Measurements from ENCODE around the gene SEZ6L2. TPM values are rescaled to one million over a fixed set of nuclear protein-coding genes. Genes with fewer than 3 reads are reported as not detected.

The SEZ6L2 gene
- total RNA-seq, 6 experiments from 2014 or later: 1.5 to 4.5 (median 3.9) TPM

DNA sequence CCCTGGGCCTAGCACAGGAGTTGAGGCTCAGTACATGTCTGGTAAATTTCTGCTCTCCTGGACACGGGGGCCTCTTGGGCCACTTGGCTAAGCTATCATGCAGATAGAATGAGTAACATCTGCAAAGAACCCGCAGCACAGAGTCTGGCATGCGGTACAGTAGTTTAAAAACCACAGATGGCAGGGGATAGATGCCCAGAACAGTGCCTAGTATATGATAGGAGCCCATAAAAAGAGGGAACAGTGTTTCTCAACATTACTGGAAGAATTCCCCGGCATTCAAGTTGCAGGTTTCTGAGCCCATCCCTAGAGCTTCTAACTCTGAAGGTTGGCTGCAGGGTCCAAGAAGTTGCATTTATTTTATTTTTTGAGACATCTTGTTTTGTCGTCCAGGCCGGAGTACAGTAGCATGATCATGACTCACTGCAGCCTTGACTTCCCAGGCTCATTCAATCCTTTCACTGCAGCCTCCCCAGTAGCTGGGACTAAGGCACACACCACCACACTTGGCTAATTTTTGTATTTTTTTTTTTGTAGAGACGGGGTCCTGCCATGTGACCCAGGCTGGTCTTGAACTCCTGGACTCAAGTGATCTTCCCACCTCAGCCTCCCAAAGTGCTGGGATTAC lies 42.1 kb downstream of the SEZ6L2 start:
- Mint-ChIP-seq H3K27me3 (ENCODE audit: insufficient read depth) (peaks cover 5% of the 10 kb centered on the region), H3K36me3 (ENCODE audit: low read depth) (peaks cover 17% of the 10 kb centered on the region), H3K4me1 (ENCODE audit: low read depth) (peaks cover 36% of the 10 kb centered on the region), H3K9me3 (no peaks in the 10 kb centered on the region), H3K4me3 (peak overlapping the region; percentile 13), H3K27ac (peak overlapping the region; percentile 80)
- TF ChIP-seq, protein P1, sequence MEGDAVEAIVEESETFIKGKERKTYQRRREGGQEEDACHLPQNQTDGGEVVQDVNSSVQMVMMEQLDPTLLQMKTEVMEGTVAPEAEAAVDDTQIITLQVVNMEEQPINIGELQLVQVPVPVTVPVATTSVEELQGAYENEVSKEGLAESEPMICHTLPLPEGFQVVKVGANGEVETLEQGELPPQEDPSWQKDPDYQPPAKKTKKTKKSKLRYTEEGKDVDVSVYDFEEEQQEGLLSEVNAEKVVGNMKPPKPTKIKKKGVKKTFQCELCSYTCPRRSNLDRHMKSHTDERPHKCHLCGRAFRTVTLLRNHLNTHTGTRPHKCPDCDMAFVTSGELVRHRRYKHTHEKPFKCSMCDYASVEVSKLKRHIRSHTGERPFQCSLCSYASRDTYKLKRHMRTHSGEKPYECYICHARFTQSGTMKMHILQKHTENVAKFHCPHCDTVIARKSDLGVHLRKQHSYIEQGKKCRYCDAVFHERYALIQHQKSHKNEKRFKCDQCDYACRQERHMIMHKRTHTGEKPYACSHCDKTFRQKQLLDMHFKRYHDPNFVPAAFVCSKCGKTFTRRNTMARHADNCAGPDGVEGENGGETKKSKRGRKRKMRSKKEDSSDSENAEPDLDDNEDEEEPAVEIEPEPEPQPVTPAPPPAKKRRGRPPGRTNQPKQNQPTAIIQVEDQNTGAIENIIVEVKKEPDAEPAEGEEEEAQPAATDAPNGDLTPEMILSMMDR (IDR thresholded peaks at IDR 0.05): no peak
- peak; percentile 78 for DNase-seq

DNA sequence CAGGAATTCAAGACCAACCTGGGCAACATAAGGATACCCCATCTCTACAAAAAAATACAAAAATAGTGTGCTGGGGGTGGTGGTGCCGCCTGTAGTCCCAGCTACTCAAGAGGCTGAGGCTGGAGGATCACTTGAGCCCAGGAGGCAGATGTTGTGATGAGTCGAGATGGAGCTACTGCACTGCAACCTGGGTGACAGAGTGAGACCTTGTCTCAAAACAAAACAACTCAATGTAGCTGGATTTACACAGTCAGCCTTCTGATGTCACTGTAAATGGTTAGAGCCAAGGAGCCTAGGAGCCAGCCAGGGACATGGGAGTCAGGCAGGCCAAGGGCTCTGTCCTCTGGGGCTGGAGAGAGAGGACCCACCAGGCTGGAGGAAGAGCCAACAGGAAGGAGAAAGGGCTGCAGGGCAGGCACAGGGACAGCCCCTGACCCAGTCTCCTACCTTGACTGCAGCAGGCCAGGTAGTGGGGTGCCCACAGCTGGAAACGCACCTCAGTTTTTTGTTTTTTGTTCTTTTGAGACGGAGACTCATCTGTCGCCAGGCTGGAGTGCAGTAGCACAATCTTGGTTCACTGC lies 44.7 kb downstream of the SEZ6L2 start:
- H3K27ac Mint-ChIP-seq: no peak overlapping the region
- no peak overlapping the region for H3K4me3 Mint-ChIP-seq
- peak; percentile 11 for DNase-seq
- H3K36me3 Mint-ChIP-seq (ENCODE audit: low read depth): peaks cover 20% of the 10 kb centered on the region
- H3K27me3 Mint-ChIP-seq (ENCODE audit: insufficient read depth): peaks cover 4% of the 10 kb centered on the region
- H3K9me3 Mint-ChIP-seq: no peaks in the 10 kb centered on the region
- TF ChIP-seq, protein P1 (IDR thresholded peaks at IDR 0.05): 0 out of 2 replicates have a peak, but pooled peaks have one; percentile 2
- H3K4me1 Mint-ChIP-seq (ENCODE audit: low read depth): peaks cover 18% of the 10 kb centered on the region

DNA sequence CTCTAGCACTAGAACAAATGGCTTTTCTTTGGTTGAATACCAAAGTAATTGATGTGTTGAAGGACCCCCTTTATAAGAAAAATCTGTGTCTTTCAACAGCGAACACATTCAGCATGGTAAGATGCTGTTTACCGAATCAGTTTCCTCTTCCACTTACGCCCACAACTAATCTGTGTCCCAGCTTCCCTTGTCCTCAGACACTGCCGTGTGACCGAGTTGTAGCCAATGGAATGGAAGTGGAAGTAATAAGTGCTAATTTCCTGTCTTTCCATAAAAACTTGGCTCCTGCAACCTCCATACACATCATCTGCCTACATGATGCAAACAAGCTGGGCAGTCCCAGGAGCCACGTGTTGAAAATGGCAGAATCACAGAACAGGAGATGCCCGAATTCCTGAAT lies 46.7 kb downstream of the SEZ6L2 start:
- peaks cover 8% of the 10 kb centered on the region for H3K27me3 Mint-ChIP-seq (ENCODE audit: insufficient read depth)
- DNase-seq: peak; percentile 50
- TF ChIP-seq, protein P1 (IDR thresholded peaks at IDR 0.05): no peak
- no peak overlapping the region for H3K27ac Mint-ChIP-seq
- peaks cover 13% of the 10 kb centered on the region for H3K4me1 Mint-ChIP-seq (ENCODE audit: low read depth)
- H3K9me3 Mint-ChIP-seq: no peaks in the 10 kb centered on the region
- no peak overlapping the region for H3K4me3 Mint-ChIP-seq
- peaks cover 16% of the 10 kb centered on the region for H3K36me3 Mint-ChIP-seq (ENCODE audit: low read depth)

DNA sequence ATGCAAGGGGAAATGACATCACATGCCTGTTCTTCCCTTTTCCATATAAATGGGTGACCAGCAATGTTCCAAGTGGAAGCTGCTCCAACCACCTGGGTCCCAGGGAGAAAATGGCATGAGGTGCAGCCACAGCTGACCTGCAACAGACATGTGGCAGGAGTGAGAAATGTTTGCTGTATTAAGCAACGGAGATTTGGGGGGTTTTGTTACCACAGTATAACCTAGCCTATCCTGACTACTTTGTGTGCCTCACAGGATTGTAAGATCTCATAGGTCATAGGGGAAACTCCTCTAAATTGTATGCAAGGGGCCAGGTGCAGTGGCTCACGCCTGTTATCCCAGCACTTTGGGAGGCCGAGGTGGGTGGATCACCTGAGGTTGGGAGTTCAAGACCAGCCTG lies 48.4 kb downstream of the SEZ6L2 start:
- Mint-ChIP-seq H3K36me3 (ENCODE audit: low read depth) (peaks cover 21% of the 10 kb centered on the region), H3K27me3 (ENCODE audit: insufficient read depth) (peaks cover 6% of the 10 kb centered on the region), H3K27ac (no peak overlapping the region), H3K4me1 (ENCODE audit: low read depth) (no peaks in the 10 kb centered on the region), H3K9me3 (no peaks in the 10 kb centered on the region), H3K4me3 (no peak overlapping the region)
- TF ChIP-seq, protein P1 (IDR thresholded peaks at IDR 0.05): no peak
- no peak for DNase-seq

DNA sequence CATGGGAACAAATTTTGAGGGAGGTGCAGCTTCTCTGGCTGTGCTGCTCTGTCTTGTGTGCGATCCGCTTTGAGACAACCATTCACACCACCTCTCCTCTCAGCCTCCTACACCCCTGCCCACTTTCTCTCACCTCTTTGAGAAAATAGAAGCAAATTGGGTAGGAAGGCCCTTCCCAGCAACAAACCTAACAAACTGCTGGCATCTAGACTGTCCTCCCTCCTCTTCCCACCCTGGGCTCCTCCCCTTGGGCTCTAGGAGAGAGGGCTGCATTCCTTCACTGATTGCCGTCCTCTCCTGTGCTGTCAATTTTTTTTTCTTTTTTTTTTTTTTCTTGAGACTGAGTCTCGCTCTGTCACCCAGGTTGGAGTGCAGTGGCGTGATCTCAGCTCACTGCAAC lies 49.8 kb downstream of the SEZ6L2 start:
- H3K4me3 Mint-ChIP-seq: no peak overlapping the region
- peak overlapping the region; percentile 46; the same call in 1 of the 2 replicates for H3K27ac Mint-ChIP-seq
- H3K36me3 Mint-ChIP-seq (ENCODE audit: low read depth): peaks cover 34% of the 10 kb centered on the region
- TF ChIP-seq, protein P1 (IDR thresholded peaks at IDR 0.05): no peak
- no peak for DNase-seq
- H3K9me3 Mint-ChIP-seq: no peaks in the 10 kb centered on the region
- H3K4me1 Mint-ChIP-seq (ENCODE audit: low read depth): no peaks in the 10 kb centered on the region
- H3K27me3 Mint-ChIP-seq (ENCODE audit: insufficient read depth): peaks cover 7% of the 10 kb centered on the region
